Body of pancreas (tissue), 4 donors: Measurements from ENCODE around the gene KIF5B. TPM values are rescaled to one million over a fixed set of nuclear protein-coding genes. Genes with fewer than 3 reads are reported as not detected.
"Not testable (repeated sequence)": the region's sequence is repeated elsewhere in the genome, so short reads cannot be mapped to it uniquely, and the experiment has no call there.

Experiments
- ATAC-seq: fragments of 150-250 bp; one replicate; pipeline ENCODE4 v1.9.1; 2016
- DNase-seq, 4 donors: peaks; one replicate each; pipeline ENCODE4 v3.0.0-alpha.2; 2019
- H3K27ac ChIP-seq, 4 donors: fragments of 200-600 bp; sonication (generic); 1 replicate in 3 of 4; 2 replicates in 1 of 4; pipeline versions ENCODE4 v1.5.1 to v1.6.1; 2016 to 2019; ENCODE audit warnings: mild to moderate bottlenecking in 1 of 4, mixed read lengths in 1 of 4, moderate library complexity in 1 of 4
- H3K27me3 ChIP-seq, 2 donors: fragments of 200-600 bp; sonication (generic); one replicate each; pipeline ENCODE4 v1.6.0; 2016; ENCODE audit warnings: mild to moderate bottlenecking in 1 of 2
- H3K36me3 ChIP-seq, 2 donors: fragments of 200-600 bp; sonication (generic); replicated peaks in 1 of 2; 2 replicates each; pipeline ENCODE4 v1.5.1; 2016; ENCODE audit warnings: low read depth in 2 of 2; ENCODE audit not compliant: insufficient read depth in 1 of 2
- H3K4me1 ChIP-seq: fragments of 200-600 bp; sonication (generic); one replicate; pipeline ENCODE4 v1.6.0; 2016
- H3K4me3 ChIP-seq, 2 donors: fragments of 200-600 bp; sonication (generic); 1 replicate in 1 of 2; 2 replicates in 1 of 2; pipeline ENCODE4 v1.5.1; 2016 to 2019
- H3K9me3 ChIP-seq, 3 donors: fragments of 200-600 bp; sonication (generic); 1 replicate in 2 of 3; 2 replicates in 1 of 3; pipeline ENCODE4 v1.5.1; 2016
- POLR2A ChIP-seq, 3 donors: fragments of 450-650 bp; IDR thresholded peaks; one replicate each; pipeline ENCODE4 v1.6.1; 2016; ENCODE audit warnings: antibody characterized with exemption in 3 of 3, mild to moderate bottlenecking in 2 of 3
- WGBS, 2 donors: methylation state at CpG; one replicate each; pipeline ENCODE4 v1.1.5; 2017; 5-methylcytosine and 5-hydroxymethylcytosine counted together
- intact Hi-C: fragments of 100-400 bp; cut with DNase I; formaldehyde crosslinking; loops from one replicate; pipeline ENCODE4 v1.15.1; 2023
- total RNA-seq, 2 donors: library from RNA; depleted of rRNA; stranded (reverse); fragments of >200 nt; gene quantifications; one replicate each; pipeline ENCODE4 v1.1.0, GENCODE V29; 2016
- TF ChIP-seq, protein P1 (sequence below), 7 experiments: fragments of 450-650 bp in 4 of 7; fragments of 200-600 bp in 3 of 7; sonication (generic) in 3 of 7; IDR thresholded peaks; one replicate each; pipeline ENCODE4 v1.5.1; 2016 to 2019; ENCODE audit warnings: antibody characterized with exemption in 7 of 7

Gene KIF5B
- total RNA-seq, 2 donors from 2014 or later: 53.7 to 59.9 TPM

DNA sequence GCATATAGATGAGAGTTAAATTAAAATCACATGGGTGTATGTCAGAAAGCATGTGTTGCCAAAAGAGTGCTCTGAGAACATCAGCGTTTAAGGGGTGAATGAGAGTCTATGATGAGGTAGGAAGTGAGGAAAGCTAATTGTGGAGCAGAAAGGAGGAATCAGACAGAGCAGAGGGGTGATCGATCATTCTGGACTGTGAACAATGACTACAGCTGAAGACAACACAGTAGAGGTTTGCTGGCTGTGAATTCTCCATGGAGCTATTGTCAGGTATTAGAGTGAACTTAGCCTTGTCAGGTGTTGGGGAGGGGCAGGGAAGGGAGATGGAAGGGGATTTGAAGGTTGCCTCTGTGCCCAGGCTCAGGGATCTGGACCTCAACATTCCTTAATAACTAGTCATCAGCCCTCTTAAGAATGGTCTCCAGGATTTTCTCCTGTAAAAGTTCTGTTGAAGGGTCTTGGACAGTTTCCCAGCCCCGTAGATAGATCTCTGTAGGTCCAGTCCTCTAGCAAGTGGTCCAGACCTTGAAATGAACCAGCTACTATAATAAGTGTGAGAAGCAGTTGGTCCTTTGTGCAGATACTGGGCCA lies 57.1 kb downstream of the KIF5B start:
- H3K4me1 ChIP-seq: peaks cover 4% of the 10 kb centered on the region
- WGBS, 2 donors: 47 to 71% methylated on average over 3 of the region's 3 CpGs
- ATAC-seq (no peak), DNase-seq (no peak)
- intact Hi-C loops: no loop called here
- no peak overlapping the region for H3K4me3 ChIP-seq
- H3K27me3 ChIP-seq: no peaks in the 10 kb centered on the region
- H3K9me3 ChIP-seq: no peaks in the 10 kb centered on the region
- H3K27ac ChIP-seq: no peak overlapping the region
- no peaks in the 10 kb centered on the region for H3K36me3 ChIP-seq
- TF ChIP-seq, protein P1, sequence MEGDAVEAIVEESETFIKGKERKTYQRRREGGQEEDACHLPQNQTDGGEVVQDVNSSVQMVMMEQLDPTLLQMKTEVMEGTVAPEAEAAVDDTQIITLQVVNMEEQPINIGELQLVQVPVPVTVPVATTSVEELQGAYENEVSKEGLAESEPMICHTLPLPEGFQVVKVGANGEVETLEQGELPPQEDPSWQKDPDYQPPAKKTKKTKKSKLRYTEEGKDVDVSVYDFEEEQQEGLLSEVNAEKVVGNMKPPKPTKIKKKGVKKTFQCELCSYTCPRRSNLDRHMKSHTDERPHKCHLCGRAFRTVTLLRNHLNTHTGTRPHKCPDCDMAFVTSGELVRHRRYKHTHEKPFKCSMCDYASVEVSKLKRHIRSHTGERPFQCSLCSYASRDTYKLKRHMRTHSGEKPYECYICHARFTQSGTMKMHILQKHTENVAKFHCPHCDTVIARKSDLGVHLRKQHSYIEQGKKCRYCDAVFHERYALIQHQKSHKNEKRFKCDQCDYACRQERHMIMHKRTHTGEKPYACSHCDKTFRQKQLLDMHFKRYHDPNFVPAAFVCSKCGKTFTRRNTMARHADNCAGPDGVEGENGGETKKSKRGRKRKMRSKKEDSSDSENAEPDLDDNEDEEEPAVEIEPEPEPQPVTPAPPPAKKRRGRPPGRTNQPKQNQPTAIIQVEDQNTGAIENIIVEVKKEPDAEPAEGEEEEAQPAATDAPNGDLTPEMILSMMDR (IDR thresholded peaks at IDR 0.05): no peak
- no peak for TF ChIP-seq POLR2A (IDR thresholded peaks at IDR 0.05)

DNA sequence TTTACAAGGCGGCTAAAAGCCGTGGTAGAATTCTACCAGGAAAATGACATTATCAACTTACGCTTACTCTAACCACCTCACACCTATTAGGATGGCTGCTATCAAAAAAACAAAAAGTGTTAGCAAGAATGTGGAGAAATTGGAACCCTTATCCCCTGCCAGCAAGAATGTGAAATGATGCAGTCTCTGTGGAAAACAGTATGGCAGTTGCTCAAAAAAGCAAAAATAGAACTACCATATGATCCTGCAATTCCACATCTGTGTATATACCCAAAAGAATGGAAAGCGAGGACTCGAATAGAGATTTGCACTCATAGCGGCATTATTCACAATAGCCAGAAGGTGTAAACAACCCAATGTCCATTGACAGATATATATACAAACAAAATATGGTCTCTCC lies 61.3 kb downstream of the KIF5B start:
- WGBS, 2 donors: 80% methylated on average over 6 of the region's 6 CpGs
- Histone ChIP-seq H3K27me3 (no peaks in the 10 kb centered on the region), H3K27ac (no peak overlapping the region), H3K9me3 (no peaks in the 10 kb centered on the region), H3K4me3 (no peak overlapping the region), H3K4me1 (no peaks in the 10 kb centered on the region), H3K36me3 (no peaks in the 10 kb centered on the region)
- intact Hi-C loops: no loop called here
- no peak for TF ChIP-seq POLR2A (IDR thresholded peaks at IDR 0.05)
- TF ChIP-seq, protein P1 (IDR thresholded peaks at IDR 0.05): no peak
- no peak for ATAC-seq
- DNase-seq: no peak

DNA sequence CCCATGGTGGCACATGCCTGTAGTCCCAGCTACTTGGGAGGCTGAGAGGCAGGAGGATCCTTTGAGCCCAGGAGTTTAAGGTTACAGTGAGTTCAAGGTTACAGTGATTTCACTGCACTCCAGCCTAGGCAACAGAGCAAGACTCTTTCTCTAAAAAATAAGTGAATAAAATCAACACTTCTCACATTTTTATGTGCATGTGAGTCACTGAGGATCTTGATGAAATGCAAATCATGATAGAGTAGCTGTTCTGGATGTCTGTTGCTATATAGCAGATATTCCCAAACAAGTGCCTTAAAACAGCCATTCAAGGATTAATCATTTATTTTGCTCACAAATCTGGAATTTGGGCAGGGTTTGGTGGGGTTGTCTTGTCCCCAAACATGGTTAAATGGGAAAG lies 65.3 kb downstream of the KIF5B start:
- Histone ChIP-seq H3K4me1 (no peaks in the 10 kb centered on the region), H3K27me3 (no peaks in the 10 kb centered on the region), H3K27ac (no peak overlapping the region), H3K36me3 (no peaks in the 10 kb centered on the region), H3K9me3 (no peaks in the 10 kb centered on the region), H3K4me3 (no peak overlapping the region)
- intact Hi-C loops: no loop called here
- DNase-seq (no peak), ATAC-seq (no peak)
- TF ChIP-seq, protein P1 (IDR thresholded peaks at IDR 0.05): no peak
- TF ChIP-seq POLR2A (IDR thresholded peaks at IDR 0.05): no peak

DNA sequence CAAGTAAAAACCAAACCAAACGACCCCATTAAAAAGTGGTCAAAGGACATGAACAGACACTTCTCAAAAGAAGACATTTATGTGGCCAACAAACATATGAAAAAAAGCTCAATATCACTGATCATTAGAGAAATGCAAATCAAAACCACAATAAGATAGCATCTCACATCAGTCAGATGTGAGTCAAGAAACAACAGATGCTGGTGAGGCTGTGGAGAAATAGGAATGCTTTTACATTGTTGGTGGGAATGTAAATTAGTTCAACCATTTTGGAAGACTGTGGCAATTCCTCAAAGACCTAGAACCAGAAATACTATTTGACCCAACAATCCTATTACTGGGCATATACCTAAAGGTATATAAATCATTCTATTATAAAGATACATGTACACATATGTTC lies 68.4 kb downstream of the KIF5B start:
- H3K27me3 ChIP-seq, H3K36me3 ChIP-seq, DNase-seq, H3K27ac ChIP-seq, H3K9me3 ChIP-seq, H3K4me1 ChIP-seq, H3K4me3 ChIP-seq, intact Hi-C loops, ATAC-seq: not testable (repeated sequence)
- WGBS, 2 donors: 71 to 76% methylated on average over 1 of the region's 1 CpG

DNA sequence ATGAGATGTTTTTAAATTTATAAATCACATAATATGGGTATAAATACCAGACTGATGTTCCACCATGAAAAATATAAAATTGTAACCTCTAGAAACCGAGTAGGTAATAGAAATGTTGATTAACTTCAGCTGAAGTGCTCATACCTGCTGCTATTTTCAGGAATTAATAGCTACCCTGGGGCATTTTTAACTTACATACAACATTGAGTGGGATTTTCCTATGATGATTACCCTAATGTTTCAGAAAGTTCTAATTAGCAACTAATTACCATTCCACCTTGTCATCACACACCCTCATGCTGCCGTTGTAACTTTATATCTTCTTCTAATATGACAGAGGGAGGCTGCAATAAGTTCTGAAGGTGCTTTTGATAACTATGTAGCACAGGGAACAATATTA lies 74.1 kb downstream of the KIF5B start:
- Histone ChIP-seq H3K4me3 (no peak overlapping the region), H3K36me3 (no peaks in the 10 kb centered on the region), H3K9me3 (no peaks in the 10 kb centered on the region), H3K27ac (no peak overlapping the region), H3K27me3 (no peaks in the 10 kb centered on the region), H3K4me1 (no peaks in the 10 kb centered on the region)
- intact Hi-C loops: no loop called here
- no peak for DNase-seq
- TF ChIP-seq POLR2A (IDR thresholded peaks at IDR 0.05): no peak
- TF ChIP-seq, protein P1 (IDR thresholded peaks at IDR 0.05): no peak
- WGBS, 2 donors: 79 to 80% methylated on average over 2 of the region's 2 CpGs
- no peak for ATAC-seq
